NOMO-1 (cell line): ENCODE data around the gene FMNL1.

ENCODE experiments used
- DNase-seq, 2 experiments: peaks; one replicate each; lab custom pipeline; 2025; ENCODE audit not compliant: unreplicated experiment in 2 of 2; lab: John Stamatoyannopoulos, UW

The FMNL1 gene

GRCh38 chr17:45256114-45256966, 34.7 kb downstream of the FMNL1 start:
- no peak for DNase-seq

- no peak for DNase-seq
Observed at GRCh38 chr17:45257115-45257514, 35.4 kb downstream of the FMNL1 start.

DNA sequence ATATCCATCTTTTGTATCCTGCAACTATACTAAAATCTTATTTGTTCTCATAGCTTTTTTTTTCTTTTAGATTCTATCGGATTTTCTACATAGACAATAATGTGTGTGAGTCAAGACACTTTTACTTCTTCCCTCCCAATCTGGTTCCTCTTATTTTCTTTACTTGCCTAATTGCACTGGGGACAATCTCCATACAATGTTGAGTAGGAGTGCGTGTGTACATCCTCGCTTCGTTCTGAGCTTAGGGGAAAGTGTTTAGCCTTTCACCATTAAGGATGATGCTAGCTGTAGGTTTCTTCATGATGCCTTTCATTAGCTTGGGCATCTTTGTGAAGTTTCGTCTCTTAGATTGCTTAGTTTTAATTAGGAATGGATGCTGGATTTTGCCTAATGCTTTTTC, 37.3 kb downstream of the FMNL1 start:
- no peak for DNase-seq

- DNase-seq: no peak
Observed at GRCh38 chr17:45260204-45260783, 38.6 kb downstream of the FMNL1 start.

- no peak for DNase-seq
Observed at GRCh38 chr17:45261577-45262515, 40.2 kb downstream of the FMNL1 start, which contains the start of gene SPATA32. Gene SPATA32 (minus strand): TSS chr17:45262094. CDS start chr17:45262016, 78 bp downstream.

GRCh38 chr17:45262516-45263476, 41.1 kb downstream of the FMNL1 start:
- DNase-seq: no peak

DNA sequence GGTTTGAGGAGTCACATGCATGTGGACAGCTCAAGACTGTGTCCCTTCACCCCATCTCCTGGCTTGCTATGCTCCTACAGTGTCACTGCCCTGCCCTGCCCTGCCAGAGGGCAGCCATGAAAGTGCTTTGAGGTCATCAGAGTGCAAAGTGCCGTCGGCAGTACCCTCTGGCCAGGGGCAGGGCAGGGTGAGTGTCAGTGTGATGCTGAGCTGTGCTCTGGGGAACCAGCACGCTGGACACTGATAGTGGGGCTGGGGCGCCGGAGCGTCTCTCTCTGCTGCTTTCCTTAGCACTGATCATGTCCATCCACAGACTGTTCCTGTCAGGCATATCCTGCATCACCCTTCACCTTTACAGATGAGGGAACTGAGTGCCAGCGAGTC, 41.8 kb downstream of the FMNL1 start:
- DNase-seq: no peak

- no peak for DNase-seq
Observed at GRCh38 chr17:45264430-45264829, 42.7 kb downstream of the FMNL1 start.

DNA sequence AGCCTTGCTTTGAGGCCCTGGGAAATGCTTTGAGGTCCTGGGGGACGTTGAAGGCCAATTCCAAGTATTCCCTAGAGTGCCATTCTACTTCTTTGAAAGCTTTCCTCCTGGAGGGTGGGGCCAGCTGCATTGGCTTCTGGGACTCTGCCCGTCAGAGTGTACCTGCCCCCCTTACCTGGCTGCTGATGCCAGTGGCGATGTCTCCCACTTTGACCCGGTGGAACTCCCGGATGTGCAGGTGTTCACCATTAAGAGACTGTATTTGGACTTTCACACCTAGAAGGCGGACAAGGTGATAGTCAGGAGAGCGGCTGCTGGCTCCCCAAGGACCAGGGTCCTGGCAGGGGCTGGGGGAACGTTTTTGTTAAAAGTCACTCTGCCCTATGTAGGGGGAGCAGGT, 43.3 kb downstream of the FMNL1 start:
- no peak for DNase-seq

DNA sequence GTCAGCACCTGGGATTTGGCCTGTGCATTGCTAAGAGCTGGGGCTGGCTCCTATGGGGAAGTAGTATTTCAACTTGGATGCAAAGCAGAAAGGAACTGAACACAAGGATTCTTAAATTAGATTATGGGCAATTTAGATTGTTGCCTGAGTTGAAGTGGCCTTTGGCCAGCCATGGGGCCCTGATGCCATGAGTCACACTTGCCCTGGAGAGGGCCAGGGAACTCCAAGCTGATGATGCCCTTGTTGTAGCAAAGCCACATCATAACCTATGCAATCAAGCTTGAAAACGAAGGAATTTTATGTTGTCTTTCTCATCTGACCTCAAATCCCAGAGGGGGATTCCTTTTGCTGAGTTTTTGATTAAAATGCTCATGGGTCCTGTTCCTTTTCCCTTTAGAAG, 44.1 kb downstream of the FMNL1 start:
- DNase-seq: peak in 1 of 2 experiments; percentile 14

- no peak for DNase-seq
Observed at GRCh38 chr17:45266372-45266926, 44.8 kb downstream of the FMNL1 start.

- no peak for DNase-seq
Observed at GRCh38 chr17:45267436-45268055, 45.9 kb downstream of the FMNL1 start.

DNA sequence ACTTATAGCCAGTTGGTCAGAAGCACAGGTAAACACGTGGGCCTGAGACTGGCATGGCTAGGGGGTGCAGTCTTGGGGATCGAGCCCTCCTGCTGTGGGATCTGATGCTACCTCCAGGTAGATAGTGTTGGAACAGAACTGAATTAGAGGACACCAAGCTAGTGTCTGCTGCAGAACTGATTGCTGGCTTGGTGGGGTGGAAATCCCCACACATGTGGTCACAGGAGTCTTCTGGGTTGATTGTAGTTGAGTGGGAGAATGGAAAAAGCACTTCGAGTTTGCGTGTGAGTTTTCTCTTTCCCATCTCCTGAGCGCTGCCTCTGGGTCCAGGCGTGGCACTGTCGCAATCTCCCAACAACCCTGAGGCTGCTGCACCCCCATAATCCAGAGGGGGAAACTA, 48.2 kb downstream of the FMNL1 start:
- DNase-seq: no peak

- peak in 1 of 2 experiments; percentile 9 for DNase-seq
Observed at GRCh38 chr17:45270828-45271418, 49.2 kb downstream of the FMNL1 start.

- no peak for DNase-seq
Observed at GRCh38 chr17:45271603-45272002, 49.9 kb downstream of the FMNL1 start.

- no peak for DNase-seq
Observed at GRCh38 chr17:45273551-45273957, 51.9 kb downstream of the FMNL1 start.

DNA sequence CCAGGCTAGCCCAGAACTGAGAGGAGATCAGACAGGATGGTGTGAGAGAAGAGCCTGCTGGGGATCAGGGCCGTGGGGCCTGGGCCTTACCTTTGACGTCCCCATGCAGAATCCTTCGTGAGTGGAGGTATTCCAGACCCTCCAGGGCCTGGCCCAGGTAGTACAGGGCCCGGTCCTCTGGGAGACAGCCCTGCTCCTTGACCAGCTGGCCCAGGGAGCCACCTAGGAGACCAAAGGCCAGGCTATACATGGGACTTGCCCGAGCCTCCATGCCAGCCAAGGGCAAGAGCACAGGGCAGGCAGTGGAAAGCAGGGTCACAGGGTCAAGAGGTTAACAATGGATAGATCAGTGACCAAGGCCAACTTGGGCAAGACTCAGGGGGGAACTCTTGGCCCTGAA, 52.3 kb downstream of the FMNL1 start:
- DNase-seq: no peak

- DNase-seq: no peak
Observed at GRCh38 chr17:45276031-45276430, 54.3 kb downstream of the FMNL1 start.
